Esophagus (tissue), 2 donors: Measurements from ENCODE around the gene PROK1. TPM values are rescaled to one million over a fixed set of nuclear protein-coding genes. Genes with fewer than 3 reads are reported as not detected.

Experiments
- H3K27ac ChIP-seq, 2 donors: one replicate each; pipeline ENCODE4 v1.5.1; 2013; ENCODE audit warnings: low read depth in 2 of 2, mild to moderate bottlenecking in 2 of 2, inconsistent platforms in 1 of 2, low read length in 1 of 2, moderate library complexity in 1 of 2
- H3K27me3 ChIP-seq, 2 donors: one replicate each; pipeline ENCODE4 v1.6.1; 2013; ENCODE audit warnings: low read length in 2 of 2, control low read depth in 1 of 2, mild to moderate bottlenecking in 1 of 2; ENCODE audit not compliant: insufficient read depth in 2 of 2, control insufficient read depth in 1 of 2
- H3K36me3 ChIP-seq, 2 donors: one replicate each; pipeline ENCODE4 v1.6.1; 2013; ENCODE audit warnings: low read length in 1 of 2; ENCODE audit not compliant: control insufficient read depth in 2 of 2, insufficient read depth in 2 of 2
- H3K4me1 ChIP-seq, 2 donors: one replicate each; pipeline ENCODE4 v1.6.1; 2013; ENCODE audit warnings: low read length in 1 of 2; ENCODE audit not compliant: control insufficient read depth in 2 of 2, insufficient read depth in 2 of 2
- H3K4me3 ChIP-seq, 2 donors: one replicate each; pipeline ENCODE4 v1.5.1; 2013; ENCODE audit warnings: low read length in 2 of 2, mild to moderate bottlenecking in 2 of 2, low read depth in 1 of 2, moderate library complexity in 1 of 2
- H3K9me3 ChIP-seq, 2 donors: one replicate each; pipeline ENCODE4 v1.6.1; 2013; ENCODE audit warnings: mild to moderate bottlenecking in 2 of 2, low read depth in 1 of 2, low read length in 1 of 2, moderate library complexity in 1 of 2; ENCODE audit not compliant: control insufficient read depth in 2 of 2, insufficient read depth in 1 of 2
- WGBS, 2 donors: extraction: QIAGEN DNeasy Blood & Tissue Kit; methylation state at CpG; one replicate each; pipeline ENCODE4 v1.1.7; 2013; 5-methylcytosine and 5-hydroxymethylcytosine counted together
- polyA plus RNA-seq, 2 donors: library from polyadenylated mRNA; stranded (reverse); fragments of 200-250 nt; gene quantifications; one replicate each; pipeline ENCODE4 v1.2.3, GENCODE V29; 2013
- donor health status: healthy with polysubstance abuse.
- donor health status: Bipolar disorder and iron deficiency.

PROK1 gene
- polyA plus RNA-seq, 2 donors, result 0.10 to 0.53 TPM

GRCh38 chr1:110462093-110462492 is 11.1 kb downstream of the PROK1 start:
- no peak overlapping the region for H3K27ac ChIP-seq

GRCh38 chr1:110462964-110463363 is 12.0 kb downstream of the PROK1 start:
- Histone ChIP-seq H3K36me3 (no peaks in the 10 kb centered on the region), H3K27ac (peak overlapping the region; percentile 68 to 85), H3K9me3 (no peaks in the 10 kb centered on the region), H3K4me1 (peaks cover 7 to 22% of the 10 kb centered on the region in 2 donors), H3K4me3 (no peak overlapping the region), H3K27me3 (no peaks in the 10 kb centered on the region)

More at GRCh38 chr1:110462093-110462492, 11.1 kb downstream of the PROK1 start:
- Histone ChIP-seq H3K4me1 (peaks cover 7 to 22% of the 10 kb centered on the region in 2 donors), H3K36me3 (no peaks in the 10 kb centered on the region), H3K27me3 (no peaks in the 10 kb centered on the region), H3K4me3 (no peak overlapping the region), H3K9me3 (no peaks in the 10 kb centered on the region)
- 86 to 88% methylated on average over 2 of the region's 2 CpGs for WGBS, 2 donors

- H3K4me1 ChIP-seq, result peaks cover 7 to 22% of the 10 kb centered on the region in 2 donors
- peak overlapping the region; percentile 68 to 85 for H3K27ac ChIP-seq
- WGBS, 2 donors, result 36 to 57% methylated on average over 9 of the region's 9 CpGs
Measured at GRCh38 chr1:110463725-110464124, 12.8 kb downstream of the PROK1 start.

GRCh38 chr1:110464340-110464739 is 13.4 kb downstream of the PROK1 start:
- peaks cover 7 to 22% of the 10 kb centered on the region in 2 donors for H3K4me1 ChIP-seq
- peak overlapping the region; percentile 86 to 90 for H3K27ac ChIP-seq
- H3K36me3 ChIP-seq, result no peaks in the 10 kb centered on the region
- H3K4me3 ChIP-seq, result no peak overlapping the region
- no peaks in the 10 kb centered on the region for H3K27me3 ChIP-seq
- 41 to 48% methylated on average over 2 of the region's 2 CpGs for WGBS, 2 donors
- no peaks in the 10 kb centered on the region for H3K9me3 ChIP-seq

More at GRCh38 chr1:110463725-110464124, 12.8 kb downstream of the PROK1 start:
- Histone ChIP-seq H3K4me3 (no peak overlapping the region), H3K9me3 (no peaks in the 10 kb centered on the region), H3K27me3 (no peaks in the 10 kb centered on the region), H3K36me3 (no peaks in the 10 kb centered on the region)

GRCh38 chr1:110465038-110465813 is 14.3 kb downstream of the PROK1 start:
- no peaks in the 10 kb centered on the region for H3K36me3 ChIP-seq
- H3K4me3 ChIP-seq, result no peak overlapping the region
- 52 to 70% methylated on average over 7 of the region's 7 CpGs for WGBS, 2 donors
- peaks cover 7 to 22% of the 10 kb centered on the region in 2 donors for H3K4me1 ChIP-seq
- H3K9me3 ChIP-seq, result no peaks in the 10 kb centered on the region
- no peaks in the 10 kb centered on the region for H3K27me3 ChIP-seq
- peak overlapping the region; percentile 86 to 90 for H3K27ac ChIP-seq

- Histone ChIP-seq H3K4me1 (peaks cover 7 to 22% of the 10 kb centered on the region in 2 donors), H3K36me3 (no peaks in the 10 kb centered on the region), H3K27me3 (no peaks in the 10 kb centered on the region), H3K27ac (peak overlapping the region; percentile 1 to 86), H3K9me3 (no peaks in the 10 kb centered on the region), H3K4me3 (no peak overlapping the region)
- whole genome bisulfite sequencing, 2 donors, result 74 to 80% methylated on average over 7 of the region's 7 CpGs
Measured at GRCh38 chr1:110465814-110466380, 14.9 kb downstream of the PROK1 start.

- no peaks in the 10 kb centered on the region for H3K36me3 ChIP-seq
- 54 to 63% methylated on average over 8 of the region's 8 CpGs for WGBS, 2 donors
- H3K4me3 ChIP-seq, result no peak overlapping the region
- peak overlapping the region in 1 of 2 donors; percentile 14 for H3K27ac ChIP-seq
- peaks cover 7 to 22% of the 10 kb centered on the region in 2 donors for H3K4me1 ChIP-seq
- H3K27me3 ChIP-seq, result no peaks in the 10 kb centered on the region
- H3K9me3 ChIP-seq, result no peaks in the 10 kb centered on the region
Measured at GRCh38 chr1:110466646-110467280, 15.8 kb downstream of the PROK1 start.

GRCh38 chr1:110471131-110471530 is 20.2 kb downstream of the PROK1 start:
- Histone ChIP-seq H3K27ac (no peak overlapping the region), H3K36me3 (no peaks in the 10 kb centered on the region), H3K4me3 (no peak overlapping the region), H3K27me3 (no peaks in the 10 kb centered on the region), H3K9me3 (no peaks in the 10 kb centered on the region), H3K4me1 (peaks cover 0 to 3% of the 10 kb centered on the region in 2 donors)
- 64 to 76% methylated on average over 3 of the region's 3 CpGs for WGBS, 2 donors

- H3K9me3 ChIP-seq, result no peaks in the 10 kb centered on the region
- no peak overlapping the region for H3K4me3 ChIP-seq
- WGBS, 2 donors, result 81 to 88% methylated on average over 10 of the region's 10 CpGs
- H3K27ac ChIP-seq, result no peak overlapping the region
- H3K36me3 ChIP-seq, result no peaks in the 10 kb centered on the region
- H3K4me1 ChIP-seq, result peaks cover under 1 to 3% of the 10 kb centered on the region in 2 donors
- no peaks in the 10 kb centered on the region for H3K27me3 ChIP-seq
Measured at GRCh38 chr1:110472546-110472945, 21.6 kb downstream of the PROK1 start.
